Natural killer cell (primary cell): ENCODE data around the gene SEMA5A. TPM values are rescaled to one million over a fixed set of nuclear protein-coding genes. Genes with fewer than 3 reads are reported as not detected.

ENCODE experiments used
- ATAC-seq, 3 donors: fragments of 150-1000 bp in 2 of 3; fragments of 200-7000 bp in 1 of 3; cut with Tn5 transposase; 1 replicate in 1 of 3; 2 replicates in 2 of 3; pipeline ENCODE4 v1.10.0; 2021; ENCODE audit warnings: mild to moderate bottlenecking in 2 of 3, moderate library complexity in 2 of 3
- DNase-seq, 2 donors: peaks; one replicate each; pipeline versions ENCODE4 v3.0.0 to v3.0.0-alpha.2; 2013 to 2021; ENCODE audit warnings: mixed read lengths in 1 of 2
- H3K27ac ChIP-seq: one replicate; pipeline ENCODE4 v1.5.1; 2013; ENCODE audit warnings: mild to moderate bottlenecking, low read length
- H3K27me3 ChIP-seq: one replicate; pipeline ENCODE4 v1.6.1; 2013; ENCODE audit warnings: low read length; ENCODE audit not compliant: control insufficient read depth, insufficient read depth
- H3K36me3 ChIP-seq: one replicate; pipeline ENCODE4 v1.6.1; 2013; ENCODE audit warnings: low read length; ENCODE audit not compliant: control insufficient read depth, insufficient read depth
- H3K4me1 ChIP-seq: one replicate; pipeline ENCODE4 v1.6.1; 2013; ENCODE audit warnings: low read length; ENCODE audit not compliant: control insufficient read depth, insufficient read depth
- H3K4me3 ChIP-seq: one replicate; pipeline ENCODE4 v1.5.1; 2013; ENCODE audit warnings: low read length
- H3K9me3 ChIP-seq: one replicate; pipeline ENCODE4 v1.6.1; 2013; ENCODE audit warnings: low read length; ENCODE audit not compliant: control insufficient read depth, insufficient read depth
- H3K27ac Mint-ChIP-seq, 2 donors: one replicate each; pipeline ENCODE4 v1.8.0; 2022; ENCODE audit warnings: mild to moderate bottlenecking in 2 of 2, mixed read lengths in 2 of 2, moderate library complexity in 1 of 2
- H3K27me3 Mint-ChIP-seq, 2 donors: one replicate each; pipeline ENCODE4 v1.8.0; 2022; ENCODE audit warnings: low read depth in 2 of 2, mixed read lengths in 2 of 2
- H3K36me3 Mint-ChIP-seq: one replicate; pipeline ENCODE4 v1.8.0; 2022; ENCODE audit warnings: mixed read lengths
- H3K4me1 Mint-ChIP-seq, 2 donors: one replicate each; pipeline ENCODE4 v1.8.0; 2022; ENCODE audit warnings: mixed read lengths in 2 of 2
- H3K4me3 Mint-ChIP-seq: one replicate; pipeline ENCODE4 v1.8.0; 2022; ENCODE audit warnings: mild to moderate bottlenecking, moderate library complexity, mixed read lengths
- H3K9me3 Mint-ChIP-seq, 2 donors: one replicate each; pipeline ENCODE4 v1.8.0; 2022; ENCODE audit warnings: mixed read lengths in 2 of 2
- CTCF ChIP-seq: fragments of 200-600 bp; IDR thresholded peaks from one replicate; pipeline ENCODE4 v1.8.0; 2022; ENCODE audit warnings: antibody characterized with exemption
- WGBS: methylation state at CpG from one replicate; pipeline ENCODE4 v1.1.7; 2013; ENCODE audit warnings: missing lambda C conversion rate; ENCODE audit not compliant: insufficient coverage; 5-methylcytosine and 5-hydroxymethylcytosine counted together
- intact Hi-C: fragments of 100-400 bp; cut with micrococcal nuclease; formaldehyde crosslinking; loops from one replicate; pipeline ENCODE4 v1.14.2; 2022
- total RNA-seq, 4 donors: library from RNA; stranded (reverse); fragments of 120-200 nt in 1 of 4; gene quantifications; one replicate each; pipeline versions ENCODE4 v1.2.3 to v1.2.4, GENCODE V29; 2013 to 2022

SEMA5A gene
- total RNA-seq, 3 donors from 2014 or later (not counting 1 experiment from before 2014, with no cell fraction given) = 0.15 TPM; not detected in 2

DNA sequence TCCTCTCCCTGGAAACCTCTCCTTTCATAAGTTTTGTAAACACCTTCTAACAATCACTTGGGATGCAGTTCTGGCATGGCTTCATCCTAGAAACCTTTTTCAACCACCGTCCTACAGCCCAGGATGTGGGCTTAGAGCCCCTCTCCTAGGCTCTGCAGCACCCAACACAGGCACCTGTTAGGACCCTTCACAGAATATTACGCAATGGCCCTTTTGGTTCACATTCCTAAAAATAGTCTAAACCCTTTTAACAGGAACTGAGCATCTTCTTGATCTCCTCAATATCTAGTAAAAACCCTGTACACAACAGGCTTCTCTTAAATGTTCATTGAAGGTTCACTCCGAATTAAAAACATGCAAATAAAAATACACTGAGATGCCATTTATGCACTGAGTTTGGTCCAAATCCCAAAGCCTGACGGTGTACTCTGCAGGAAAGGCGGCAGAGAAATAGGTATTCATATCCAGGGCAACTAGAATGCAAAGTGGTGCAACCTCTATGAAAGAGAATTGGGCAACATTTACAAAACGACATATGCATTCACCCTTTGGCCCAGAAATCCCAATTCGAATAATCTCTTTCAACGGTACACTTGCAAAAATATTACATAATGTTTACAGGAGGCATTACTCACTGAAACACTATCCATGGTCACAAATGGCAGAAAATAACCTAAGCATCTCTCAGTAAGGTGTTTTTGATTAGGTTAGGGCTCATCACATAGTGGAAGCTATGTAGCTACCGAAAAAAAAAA, 169.3 kb downstream of the SEMA5A start:
- Histone ChIP-seq H3K36me3 (no peaks in the 10 kb centered on the region), H3K27ac (no peak overlapping the region), H3K9me3 (peaks cover 2% of the 10 kb centered on the region), H3K4me3 (no peak overlapping the region), H3K27me3 (no peaks in the 10 kb centered on the region), H3K4me1 (no peaks in the 10 kb centered on the region)
- Mint-ChIP-seq H3K4me1 (no peaks in the 10 kb centered on the region), H3K27me3 (no peaks in the 10 kb centered on the region), H3K36me3 (no peaks in the 10 kb centered on the region), H3K27ac (no peak overlapping the region), H3K4me3 (no peak overlapping the region), H3K9me3 (peaks cover 18 to 28% of the 10 kb centered on the region in 2 donors)
- no peak for TF ChIP-seq CTCF
- ATAC-seq (no peak), DNase-seq (no peak)
- intact Hi-C loops = no loop called here
- 87% methylated on average over 8 of the region's 9 CpGs for WGBS

DNA sequence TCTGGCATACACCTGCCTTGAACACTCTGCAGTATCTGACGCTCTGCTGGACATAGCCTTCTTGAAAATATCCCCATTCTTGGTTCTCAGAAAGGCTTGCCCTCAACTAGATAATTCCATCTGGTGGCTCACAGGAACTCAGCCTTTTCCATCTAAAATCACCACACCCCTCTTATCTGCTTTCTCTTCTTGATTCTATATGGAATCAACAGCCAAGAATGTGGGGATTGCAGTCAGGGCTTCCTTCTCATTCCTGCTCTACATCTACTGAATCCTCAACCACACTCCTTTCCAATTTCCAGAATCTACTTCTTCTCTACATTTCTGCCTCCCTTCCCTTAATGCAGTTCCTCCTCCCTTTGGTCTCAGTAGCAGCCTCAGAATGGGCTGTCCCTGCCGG, 170.1 kb downstream of the SEMA5A start:
- ATAC-seq (no peak), DNase-seq (no peak)
- Mint-ChIP-seq H3K4me1 (no peaks in the 10 kb centered on the region), H3K9me3 (peaks cover 16 to 26% of the 10 kb centered on the region in 2 donors), H3K27me3 (no peaks in the 10 kb centered on the region), H3K4me3 (no peak overlapping the region), H3K36me3 (no peaks in the 10 kb centered on the region), H3K27ac (no peak overlapping the region)
- no peak overlapping the region for H3K27ac ChIP-seq
- TF ChIP-seq CTCF = no peak
- intact Hi-C loops = no loop called here
- WGBS = 91% methylated on average over 2 of the region's 2 CpGs
- H3K27me3 ChIP-seq = no peaks in the 10 kb centered on the region
- peaks cover 2% of the 10 kb centered on the region for H3K9me3 ChIP-seq
- no peak overlapping the region for H3K4me3 ChIP-seq
- no peaks in the 10 kb centered on the region for H3K4me1 ChIP-seq
- no peaks in the 10 kb centered on the region for H3K36me3 ChIP-seq

- DNase-seq (no peak), ATAC-seq (no peak)
- Mint-ChIP-seq H3K4me3 (no peak overlapping the region), H3K27ac (no peak overlapping the region), H3K36me3 (no peaks in the 10 kb centered on the region), H3K27me3 (no peaks in the 10 kb centered on the region), H3K4me1 (no peaks in the 10 kb centered on the region), H3K9me3 (peaks cover 22 to 29% of the 10 kb centered on the region in 2 donors)
- 94% methylated on average over 4 of the region's 4 CpGs for WGBS
- no peak overlapping the region for H3K4me3 ChIP-seq
- no peak overlapping the region for H3K27ac ChIP-seq
- no peaks in the 10 kb centered on the region for H3K4me1 ChIP-seq
- H3K9me3 ChIP-seq = no peaks in the 10 kb centered on the region
- TF ChIP-seq CTCF = no peak
- H3K27me3 ChIP-seq = no peaks in the 10 kb centered on the region
- intact Hi-C loops = no loop called here
- no peaks in the 10 kb centered on the region for H3K36me3 ChIP-seq
Observed at GRCh38 chr5:9374025-9374424, 171.8 kb downstream of the SEMA5A start.

- 87% methylated on average over 2 of the region's 2 CpGs for WGBS
- Histone ChIP-seq H3K36me3 (no peaks in the 10 kb centered on the region), H3K27me3 (no peaks in the 10 kb centered on the region), H3K4me1 (no peaks in the 10 kb centered on the region), H3K9me3 (no peaks in the 10 kb centered on the region), H3K4me3 (no peak overlapping the region), H3K27ac (no peak overlapping the region)
- Mint-ChIP-seq H3K4me3 (no peak overlapping the region), H3K27ac (no peak overlapping the region), H3K36me3 (no peaks in the 10 kb centered on the region), H3K4me1 (no peaks in the 10 kb centered on the region), H3K27me3 (no peaks in the 10 kb centered on the region), H3K9me3 (peaks cover 22 to 29% of the 10 kb centered on the region in 2 donors)
- DNase-seq (no peak), ATAC-seq (no peak)
- intact Hi-C loops = no loop called here
- TF ChIP-seq CTCF = no peak
Observed at GRCh38 chr5:9373571-9373970, 172.3 kb downstream of the SEMA5A start.
